Islet precursor cell (in vitro differentiated cells): ENCODE data around the gene SIDT1.

Experiments used
- DNase-seq: peaks from one replicate; pipeline ENCODE4 v3.0.0-alpha.2; 2018

SIDT1 gene

GRCh38 chr3:113531826-113532697 is at the start of gene SIDT1:
Gene SIDT1 (plus strand): TSS chr3:113532555. CDS start chr3:113533022, 467 bp downstream.
- no peak for DNase-seq

- no peak for DNase-seq
Observed at GRCh38 chr3:113485161-113485609, 47.2 kb upstream of the SIDT1 start.

- no peak for DNase-seq
Observed at GRCh38 chr3:113495035-113495434, 37.3 kb upstream of the SIDT1 start.

- no peak for DNase-seq
Observed at GRCh38 chr3:113496924-113497323, 35.4 kb upstream of the SIDT1 start.

- no peak for DNase-seq
Observed at GRCh38 chr3:113498221-113499005, 33.9 kb upstream of the SIDT1 start.

GRCh38 chr3:113499081-113499480 is 33.3 kb upstream of the SIDT1 start:
- no peak for DNase-seq

GRCh38 chr3:113501597-113501996 is 30.8 kb upstream of the SIDT1 start:
- DNase-seq: no peak

- no peak for DNase-seq
Observed at GRCh38 chr3:113505867-113506266, 26.5 kb upstream of the SIDT1 start.

- no peak for DNase-seq
Observed at GRCh38 chr3:113507501-113508067, 24.8 kb upstream of the SIDT1 start.

- DNase-seq: no peak
Observed at GRCh38 chr3:113508966-113509365, 23.4 kb upstream of the SIDT1 start.

- DNase-seq: no peak
Observed at GRCh38 chr3:113514265-113514769, 18.0 kb upstream of the SIDT1 start.

GRCh38 chr3:113516115-113516505 is 16.2 kb upstream of the SIDT1 start:
- no peak for DNase-seq

- no peak for DNase-seq
Observed at GRCh38 chr3:113521981-113522380, 10.4 kb upstream of the SIDT1 start.

GRCh38 chr3:113523241-113523640 is 9.1 kb upstream of the SIDT1 start:
- DNase-seq: no peak

- DNase-seq: peak; percentile 60
Observed at GRCh38 chr3:113532698-113533533, 561 bp downstream of the SIDT1 start.

- no peak for DNase-seq
Observed at GRCh38 chr3:113533534-113533892, 1.2 kb downstream of the SIDT1 start.

GRCh38 chr3:113534365-113534764 is 2.0 kb downstream of the SIDT1 start:
- DNase-seq: no peak

- no peak for DNase-seq
Observed at GRCh38 chr3:113535898-113536297, 3.5 kb downstream of the SIDT1 start.

GRCh38 chr3:113536627-113537101 is 4.3 kb downstream of the SIDT1 start:
- DNase-seq: no peak

GRCh38 chr3:113537155-113537554 is 4.8 kb downstream of the SIDT1 start:
- no peak for DNase-seq

GRCh38 chr3:113541519-113541918 is 9.2 kb downstream of the SIDT1 start:
- DNase-seq: no peak

- DNase-seq: no peak
Observed at GRCh38 chr3:113545594-113545993, 13.2 kb downstream of the SIDT1 start.
